GM19468 (cell line): ENCODE data around the gene LRPAP1.
"Not testable (repeated sequence)": the region's sequence is repeated elsewhere in the genome, so short reads cannot be mapped to it uniquely, and the experiment has no call there.

ENCODE experiments used
- ATAC-seq: cut with Tn5 transposase; IDR thresholded peaks from one replicate; pipeline ENCODE4 v1.9.1; 2021; ENCODE audit warnings: mild to moderate bottlenecking, moderate library complexity, moderate number of reproducible peaks; ENCODE audit not compliant: unreplicated experiment; ENCODE audit errors: extremely low read depth

Gene LRPAP1

DNA sequence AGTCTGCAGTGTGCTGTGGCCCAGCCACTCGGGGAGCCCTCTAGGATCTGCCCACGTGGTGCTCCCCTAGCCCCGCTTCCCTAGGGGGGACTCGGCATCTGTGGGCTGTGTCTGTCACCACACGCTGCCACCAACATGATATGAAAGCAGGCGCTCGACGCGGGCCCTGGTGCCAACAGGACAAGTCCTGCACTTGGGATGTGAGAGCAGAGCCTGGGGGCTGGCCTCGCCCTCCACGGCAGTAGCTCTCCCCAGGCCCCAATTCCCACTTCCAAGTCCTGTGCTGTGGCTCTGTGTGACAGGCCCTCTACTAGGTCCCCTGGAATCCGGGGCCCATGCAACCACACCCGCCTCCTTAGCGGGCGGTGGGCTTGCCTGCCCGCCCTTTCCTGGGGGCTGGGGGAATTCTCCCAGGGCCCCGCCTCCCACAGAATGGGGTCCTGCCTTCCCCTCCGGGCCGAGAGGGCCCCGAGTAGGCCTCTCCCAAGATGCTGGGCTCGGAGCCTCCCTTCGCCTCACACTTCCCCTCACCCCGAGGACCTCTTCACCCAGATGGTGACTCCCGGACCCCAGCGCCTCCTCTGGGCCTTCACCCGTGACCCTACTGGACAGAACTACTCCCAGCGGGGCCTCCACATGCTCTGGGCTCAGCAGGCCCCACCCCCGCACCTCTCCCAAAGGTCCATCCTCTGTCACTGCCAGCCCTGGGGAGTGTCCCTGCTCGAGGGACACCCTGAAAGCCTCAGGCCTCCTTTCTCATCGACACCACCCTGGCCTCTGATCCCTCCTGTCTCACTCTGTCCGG, 11.2 kb downstream of the LRPAP1 start:
- no peak for ATAC-seq

DNA sequence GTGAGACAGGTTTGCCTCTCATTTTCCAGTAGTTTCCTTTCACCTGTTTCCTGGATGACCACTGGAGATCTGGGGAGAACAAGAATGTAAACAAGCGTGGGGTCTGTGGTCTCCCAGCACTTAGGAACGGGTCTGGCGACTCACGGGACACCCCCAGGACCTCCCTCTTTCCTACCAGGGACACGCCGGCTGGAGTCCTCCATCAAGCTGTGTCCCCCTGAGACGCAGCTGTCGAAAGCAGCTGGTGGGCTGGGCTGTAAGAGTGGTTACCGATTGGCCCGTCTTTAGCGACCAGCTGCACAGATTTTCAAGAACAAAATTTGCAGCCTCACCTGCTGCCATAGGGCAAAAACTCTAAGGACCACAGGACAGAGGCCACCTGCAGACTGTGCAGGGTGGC, 11.9 kb downstream of the LRPAP1 start:
- ATAC-seq = no peak

DNA sequence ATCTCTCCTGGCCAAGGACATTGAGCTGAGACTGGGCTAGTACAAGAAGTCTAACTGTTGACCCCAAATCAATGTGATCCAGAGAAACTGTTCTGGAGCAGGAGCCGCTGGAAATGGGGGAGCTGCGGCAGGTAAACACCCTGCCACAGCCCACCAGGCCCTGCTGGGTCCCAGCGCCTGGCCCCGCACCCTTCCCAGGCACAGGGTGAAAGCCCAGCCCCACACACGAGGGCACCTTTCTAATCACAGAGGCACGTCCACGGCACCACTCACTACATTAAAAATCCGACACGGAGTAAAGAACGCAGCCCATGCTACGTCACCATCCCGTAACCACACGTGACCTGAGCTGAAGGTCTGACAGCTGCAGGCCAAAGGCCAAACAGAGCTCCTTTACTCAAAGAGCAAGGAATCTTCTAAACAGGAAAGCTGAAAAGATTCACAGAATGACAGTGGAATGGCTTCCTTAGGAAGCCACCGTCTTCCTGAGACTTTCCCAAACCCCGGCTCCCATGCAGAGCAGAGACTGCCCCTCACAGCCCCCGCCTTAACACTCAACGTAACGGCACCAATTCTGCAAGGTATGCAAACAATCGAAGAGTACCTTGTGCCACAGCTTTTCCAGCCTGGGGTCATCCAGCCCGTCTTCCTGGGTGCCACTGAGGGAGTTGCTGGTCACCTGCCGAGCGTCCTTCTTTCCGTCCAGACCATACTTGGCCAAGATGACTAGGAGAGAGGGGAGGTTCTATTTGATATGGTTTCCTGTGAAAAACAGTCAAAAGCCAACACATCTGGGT, 12.6 kb downstream of the LRPAP1 start:
- no peak for ATAC-seq

DNA sequence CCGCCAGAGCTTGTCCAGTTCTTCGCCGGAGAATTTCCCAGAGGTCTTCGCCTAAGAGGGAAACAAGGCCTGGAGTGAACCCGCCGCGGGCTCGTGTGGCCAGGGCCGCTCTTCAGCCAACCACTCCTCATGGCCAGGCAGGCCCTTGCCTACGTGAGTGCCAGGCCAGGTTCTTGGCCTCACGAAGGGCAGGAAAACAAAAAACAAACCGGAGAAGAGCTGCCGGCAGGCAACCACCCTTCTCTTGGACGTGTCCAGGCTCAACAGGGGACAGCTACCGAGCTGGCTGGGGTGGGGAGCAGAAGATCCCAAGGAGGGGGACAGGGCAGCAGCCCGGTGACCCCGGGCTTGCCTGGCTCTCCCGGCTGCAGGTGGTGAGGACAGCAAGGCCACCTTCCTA, 13.3 kb downstream of the LRPAP1 start:
- ATAC-seq = no peak

DNA sequence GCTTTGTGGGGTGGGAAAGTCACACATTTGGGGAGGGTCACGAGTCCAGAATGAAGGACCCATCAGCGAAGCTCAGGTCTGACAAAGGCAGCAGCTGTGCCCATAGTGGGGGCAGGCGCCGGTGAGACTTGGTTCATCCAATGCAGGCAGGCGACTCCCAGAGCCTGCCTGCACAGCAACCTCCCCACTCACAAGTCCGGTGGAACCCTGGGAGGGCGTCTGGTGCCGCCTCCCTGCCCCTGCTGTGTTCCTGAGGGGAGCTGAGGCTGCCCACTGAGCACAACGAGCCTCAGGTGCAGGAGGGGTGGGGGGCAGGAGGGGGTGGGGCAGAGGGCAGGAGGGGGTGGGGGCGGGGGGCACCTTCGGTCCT, 13.7 kb downstream of the LRPAP1 start:
- no peak for ATAC-seq

DNA sequence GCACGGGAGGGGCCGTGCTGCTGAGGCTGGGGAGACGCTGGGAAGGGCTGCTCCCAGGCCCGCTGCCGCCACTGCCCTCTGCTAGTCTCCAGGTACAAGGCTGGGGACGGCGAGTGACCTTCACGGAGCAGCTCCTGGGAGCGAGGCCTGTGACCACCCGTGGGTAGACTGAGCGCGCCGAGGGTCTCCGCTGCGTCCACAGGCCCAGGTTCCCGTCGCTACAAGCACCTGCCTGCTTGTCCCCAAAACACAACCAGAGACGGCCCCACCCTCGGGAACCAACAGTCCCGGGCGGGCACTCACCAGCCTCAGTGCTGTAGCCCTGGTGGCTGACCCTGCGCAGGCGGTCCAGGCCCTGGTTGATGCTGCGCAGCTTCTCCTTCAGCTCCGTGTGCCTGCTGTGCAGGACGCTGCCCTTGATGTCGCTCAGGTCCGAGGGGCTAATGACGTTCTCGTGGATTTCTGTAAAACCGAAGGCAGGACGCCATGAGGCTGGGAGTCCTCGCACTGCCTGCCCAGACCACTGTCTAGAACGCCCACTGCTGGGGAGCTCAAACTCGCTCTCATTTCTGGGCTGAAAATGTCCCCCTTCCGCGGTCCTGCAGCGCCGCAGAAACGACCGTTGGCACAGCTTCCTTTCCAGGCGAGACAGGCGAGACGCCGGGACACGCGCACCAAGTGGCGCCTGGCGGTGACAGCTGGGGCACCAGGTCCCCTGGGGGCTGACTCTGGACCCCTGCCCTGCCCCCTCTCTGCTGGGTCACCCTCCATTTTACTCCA, 14.3 kb downstream of the LRPAP1 start:
- no peak for ATAC-seq

DNA sequence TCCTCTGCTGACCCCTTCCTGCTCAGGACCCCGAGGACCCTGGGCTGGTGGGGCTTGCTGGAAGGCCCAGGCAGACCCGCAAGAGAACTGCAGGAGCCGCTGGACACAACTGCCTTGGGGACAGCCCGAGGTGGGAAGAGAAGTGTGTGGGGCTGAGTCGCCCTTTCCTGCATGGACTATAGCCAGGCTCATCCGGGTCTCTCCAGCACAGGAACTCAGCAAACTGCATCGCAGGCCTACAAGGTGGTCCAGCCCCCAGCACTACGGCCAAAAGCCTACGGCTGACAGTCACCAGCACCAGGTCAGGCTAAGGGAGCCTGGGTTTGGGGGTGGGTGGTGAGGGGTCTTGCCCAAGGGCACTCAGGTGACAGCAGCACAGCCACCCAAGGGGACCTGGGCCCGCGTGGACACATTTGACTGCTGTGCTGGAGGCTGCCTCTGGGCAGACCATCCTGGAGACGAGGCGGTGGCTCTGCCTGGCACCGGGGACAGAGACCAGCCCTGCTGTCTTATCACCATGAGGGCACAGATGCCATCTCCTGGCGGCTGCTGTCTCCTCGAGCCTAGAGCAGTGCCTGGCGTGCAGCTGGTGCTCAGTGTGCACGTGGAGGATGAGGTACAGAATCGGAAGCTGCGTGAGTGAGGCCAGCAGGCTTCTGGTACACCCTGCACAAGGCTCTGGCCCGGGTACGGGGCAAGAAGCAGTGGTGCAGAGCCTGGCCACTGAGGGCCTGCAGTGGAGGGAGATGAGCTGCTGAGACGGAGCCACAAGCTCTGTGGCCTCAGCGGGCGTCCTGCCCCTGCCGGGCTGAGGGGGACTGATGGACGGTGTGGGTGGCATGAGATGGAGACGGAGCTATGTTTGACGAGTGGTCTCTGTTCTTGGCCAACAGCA, 15.1 kb downstream of the LRPAP1 start:
- no peak for ATAC-seq

DNA sequence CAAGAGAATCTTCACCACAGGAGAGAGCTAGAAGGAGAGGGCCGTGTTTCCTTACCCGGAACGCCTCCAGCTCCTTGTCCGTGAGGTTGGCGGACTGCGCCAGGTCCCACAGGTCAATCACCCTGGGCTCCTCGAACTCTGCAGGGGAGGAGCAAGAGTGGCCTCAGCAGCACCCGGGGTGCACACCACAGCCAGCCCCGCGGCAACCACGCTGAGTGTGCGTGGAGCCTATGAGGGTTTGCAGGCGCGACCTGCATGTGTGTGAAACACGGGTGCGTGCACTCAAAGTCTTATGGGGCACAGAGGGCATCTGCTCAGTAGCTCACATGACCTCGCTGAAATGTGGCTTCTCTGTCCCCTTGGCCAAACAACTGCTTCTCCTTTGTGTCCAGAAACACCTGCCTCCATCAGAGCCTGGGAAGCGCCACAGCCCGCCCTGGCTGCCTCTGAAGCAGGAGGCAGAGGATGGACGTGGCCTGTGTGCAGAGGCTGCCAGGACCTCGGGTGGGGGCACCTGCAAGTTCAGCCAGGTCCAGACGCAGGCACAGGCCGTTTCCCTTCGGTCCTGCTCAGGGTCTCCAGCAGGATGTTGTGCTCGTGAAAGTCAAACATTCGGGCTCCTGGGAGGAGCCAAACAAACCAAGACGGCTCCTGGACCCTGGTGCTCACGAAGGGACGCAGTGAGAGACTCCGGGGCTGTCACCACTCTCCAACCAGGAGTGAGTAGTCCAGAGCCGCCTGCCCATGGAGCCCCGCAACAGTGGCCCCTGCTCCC, 16.0 kb downstream of the LRPAP1 start:
- no peak for ATAC-seq

DNA sequence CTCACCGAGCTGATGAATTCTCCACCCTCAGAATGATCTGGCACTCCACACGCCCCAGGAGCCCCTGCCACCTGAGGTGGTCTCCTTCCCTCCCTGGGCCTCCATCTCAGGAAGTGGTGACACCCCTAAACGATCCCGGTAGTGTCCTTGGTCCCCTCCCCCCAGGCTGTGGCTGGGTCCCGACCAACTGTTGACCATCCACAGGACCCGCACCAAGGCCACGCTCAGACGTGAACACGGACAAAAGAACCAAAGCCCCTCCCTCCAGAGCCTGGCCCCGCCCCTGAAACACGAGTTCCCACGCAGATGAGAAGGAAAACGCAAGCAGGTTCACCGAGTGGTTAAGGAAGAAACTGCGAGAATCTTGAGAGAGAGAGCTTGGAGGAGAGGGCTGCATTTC, 16.6 kb downstream of the LRPAP1 start:
- no peak for ATAC-seq

DNA sequence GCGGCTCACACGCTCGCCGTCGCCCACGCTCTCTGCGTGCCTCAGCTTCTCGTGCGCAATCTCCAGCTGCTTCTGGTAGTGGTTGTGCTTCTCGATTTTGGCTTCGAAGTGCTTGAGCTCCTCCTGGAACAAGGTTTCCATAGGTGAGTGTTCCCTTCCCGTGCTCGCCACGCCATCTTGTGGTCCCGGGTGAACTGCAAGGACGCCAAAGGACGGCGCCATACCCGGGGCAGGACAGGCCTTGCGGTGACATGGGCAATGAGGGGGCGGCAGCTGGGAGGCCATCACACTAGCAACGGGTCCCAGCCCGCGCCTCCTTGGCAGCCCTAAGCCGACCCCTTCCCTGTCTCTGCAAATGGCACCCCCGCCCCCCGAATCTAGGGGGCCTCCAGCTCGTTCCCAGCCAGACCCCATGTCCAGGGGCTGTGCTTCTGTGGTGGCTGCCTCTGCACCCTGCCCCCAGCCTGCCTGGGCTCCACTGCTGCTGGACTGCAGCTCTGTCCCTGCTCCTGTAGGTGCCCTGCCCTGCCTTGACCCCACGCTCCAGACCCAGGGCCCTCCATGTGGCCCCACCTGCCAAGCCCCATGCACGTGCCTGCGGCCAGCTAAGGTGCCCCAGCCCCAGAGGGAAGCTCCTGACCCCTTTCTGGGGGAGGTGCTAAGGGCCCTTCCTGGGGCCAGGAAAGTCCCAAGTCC, 17.3 kb downstream of the LRPAP1 start:
- no peak for ATAC-seq

DNA sequence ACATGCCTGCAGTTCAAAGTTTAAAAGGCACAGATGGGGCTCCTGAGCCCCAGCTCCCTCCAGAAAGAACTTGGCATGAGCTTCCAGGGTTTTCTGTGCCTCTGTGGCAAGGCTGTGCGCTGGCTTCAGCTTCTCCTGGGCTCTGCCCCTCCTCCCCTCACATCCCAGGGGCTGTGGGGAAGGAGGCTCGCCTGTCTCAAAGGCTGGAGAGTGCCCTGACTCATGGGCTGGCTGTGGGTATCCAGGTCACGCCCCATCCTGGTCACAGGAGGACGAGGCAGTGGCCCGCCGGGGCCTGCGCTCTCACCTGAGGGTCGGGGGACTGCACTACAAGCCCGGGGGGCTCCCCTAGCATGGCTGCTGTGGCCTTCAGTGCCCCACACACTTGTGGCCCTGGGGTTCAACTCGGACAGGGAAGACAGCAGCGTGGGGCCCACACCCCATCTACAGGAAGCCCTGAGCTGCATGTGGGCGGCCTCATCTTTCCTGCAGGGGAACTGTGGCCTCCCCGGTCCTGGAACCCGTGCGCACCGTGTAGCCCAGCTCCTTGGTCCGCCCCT, 17.9 kb downstream of the LRPAP1 start:
- no peak for ATAC-seq

DNA sequence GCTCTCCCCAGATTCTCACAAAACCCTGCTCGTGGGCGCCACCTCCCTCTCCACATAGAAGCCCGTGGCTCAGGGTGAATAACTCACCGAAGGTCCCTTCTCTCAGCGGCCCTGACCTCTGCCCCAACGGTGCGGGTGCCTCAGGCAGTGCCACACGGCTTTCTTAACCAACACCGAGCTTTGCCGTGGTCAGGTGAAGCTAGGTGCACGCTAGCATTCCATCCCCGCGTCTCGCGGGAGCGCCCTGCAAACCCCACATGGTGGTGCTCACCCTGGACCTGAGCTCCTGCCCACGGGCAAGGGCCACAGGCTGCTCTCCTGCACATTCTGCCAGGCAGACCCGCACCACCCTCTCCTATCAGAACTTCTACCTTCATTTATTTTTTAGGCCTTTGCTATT, 18.4 kb downstream of the LRPAP1 start:
- ATAC-seq = no peak

DNA sequence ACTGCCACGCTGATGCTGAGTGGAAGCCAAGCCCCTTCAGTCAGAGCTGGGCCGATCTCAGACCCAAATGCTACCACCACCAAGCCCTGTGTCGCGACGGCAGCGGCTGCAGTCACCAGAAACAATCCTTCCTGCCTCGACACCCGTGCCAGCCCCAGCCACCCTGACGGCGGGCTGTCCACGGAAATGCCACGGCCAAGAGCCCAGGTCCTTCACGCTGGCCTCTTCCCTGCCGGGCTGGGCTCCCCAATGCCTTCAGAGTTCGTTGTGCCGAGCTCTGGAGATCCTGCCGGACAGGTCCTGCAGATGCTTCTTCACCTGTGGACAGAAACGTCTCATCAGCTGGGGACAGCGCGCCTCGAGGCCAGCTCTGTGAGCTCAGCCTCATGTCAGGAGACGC, 19.5 kb downstream of the LRPAP1 start:
- no peak for ATAC-seq

DNA sequence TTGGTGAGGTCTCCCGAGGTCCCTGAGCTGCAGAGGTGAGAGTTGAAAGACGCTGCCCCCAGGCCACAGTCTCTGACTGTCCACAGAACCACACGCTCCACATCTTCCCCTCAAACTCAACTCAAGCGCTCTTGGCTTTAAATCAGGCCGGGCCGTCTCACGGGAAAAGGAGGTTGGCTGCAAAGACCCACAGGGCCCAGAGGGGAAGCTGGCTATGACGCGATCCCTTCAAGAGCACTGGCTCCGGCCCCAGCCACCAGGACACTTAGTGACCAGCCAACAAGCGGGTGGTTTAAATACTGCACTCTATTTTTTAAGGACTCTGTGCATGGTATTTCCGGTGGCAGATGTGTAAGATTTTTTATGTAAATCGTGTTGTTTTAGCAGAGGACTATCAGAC, 19.9 kb downstream of the LRPAP1 start:
- ATAC-seq = no peak

DNA sequence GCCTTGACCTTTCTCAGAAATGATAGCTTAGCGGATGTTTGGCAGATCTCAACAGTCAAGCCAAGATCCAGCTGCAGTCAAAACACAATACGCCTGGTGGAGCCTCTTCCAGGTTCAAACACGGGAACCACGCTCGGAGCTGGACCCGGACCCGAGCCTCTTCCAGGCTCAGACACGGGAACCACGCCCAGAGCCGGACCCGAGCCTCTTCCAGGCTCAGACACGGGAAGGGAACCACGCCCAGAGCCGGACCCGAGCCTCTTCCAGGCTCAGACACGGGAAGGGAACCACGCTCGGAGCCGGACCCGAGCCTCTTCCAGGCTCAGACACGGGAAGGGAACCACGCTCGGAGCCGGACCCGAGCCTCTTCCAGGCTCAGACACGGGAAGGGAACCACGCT, 20.6 kb downstream of the LRPAP1 start:
- ATAC-seq = not testable (repeated sequence)

DNA sequence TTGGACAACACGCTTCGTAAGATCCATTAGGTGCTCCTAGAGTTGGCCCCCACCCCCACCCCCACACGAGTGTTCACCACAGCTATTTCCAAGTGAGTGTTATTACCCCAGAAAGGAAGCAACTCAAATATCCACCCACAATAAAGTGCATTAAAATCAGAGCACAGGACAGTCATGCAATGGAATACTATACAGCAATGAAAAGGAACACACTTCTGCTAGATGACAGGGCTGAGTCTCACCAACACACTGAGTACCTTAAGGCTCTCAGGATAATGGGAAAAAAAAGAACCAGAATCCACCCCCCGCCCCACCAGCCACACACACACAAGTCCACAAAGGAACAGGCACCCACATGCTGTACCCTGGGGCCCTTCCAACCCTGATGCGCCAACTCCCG, 21.0 kb downstream of the LRPAP1 start:
- ATAC-seq = no peak

DNA sequence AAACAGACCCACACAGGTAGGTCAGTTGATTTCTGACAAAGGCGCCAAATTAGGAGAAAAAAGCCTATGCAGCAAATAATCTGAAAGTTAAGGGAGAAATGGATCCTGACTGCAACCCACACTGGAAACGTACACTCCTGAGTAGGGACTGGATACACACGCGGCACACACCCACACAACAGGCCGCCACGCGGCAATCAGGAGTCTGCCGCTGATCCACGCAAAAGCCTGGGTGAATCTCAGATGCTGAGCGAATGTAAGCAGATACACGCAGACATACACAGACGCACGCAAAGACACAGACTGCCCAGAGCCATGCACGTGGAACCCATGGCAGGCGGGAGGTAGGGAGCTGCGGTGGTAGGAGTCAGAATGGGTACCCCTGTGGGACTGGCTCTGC, 21.7 kb downstream of the LRPAP1 start:
- ATAC-seq = no peak

DNA sequence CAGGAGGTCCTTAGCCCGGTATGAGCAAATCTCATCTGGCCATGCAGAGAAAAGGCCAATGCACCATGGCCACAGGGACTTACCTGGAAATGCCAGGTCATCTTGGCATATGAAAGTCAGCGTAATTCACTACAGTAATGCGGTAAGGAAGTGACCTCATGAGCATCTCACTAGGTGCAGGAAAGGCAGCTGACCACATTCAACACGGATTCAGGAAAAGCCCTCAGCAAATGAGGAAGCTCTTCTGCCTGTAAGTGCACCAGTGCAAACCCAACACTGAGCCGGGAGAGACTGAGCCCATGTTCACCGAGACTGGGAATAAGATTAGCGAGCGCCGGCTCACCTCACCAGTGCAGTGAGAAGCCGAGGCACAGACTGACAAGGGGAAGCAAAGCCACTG, 23.7 kb downstream of the LRPAP1 start:
- no peak for ATAC-seq
